NOMO-1 treated with DMSO at 0.1 percent for 48 hours (cell line): ENCODE results near the gene CRYGS.
"Not testable (repeated sequence)": the region's sequence is repeated elsewhere in the genome, so short reads cannot be mapped to it uniquely, and the experiment has no call there.

Experiments used
- DNase-seq: peaks from one replicate; lab custom pipeline; 2025; ENCODE audit not compliant: unreplicated experiment; lab: John Stamatoyannopoulos, UW

Gene CRYGS

GRCh38 chr3:186544281-186544680 lies at the start of gene CRYGS:
TSS of gene CRYGS (minus strand) at chr3:186544380. CDS start at chr3:186544326, 54 bp downstream.
- no peak for DNase-seq

GRCh38 chr3:186593862-186594261 lies 49.7 kb upstream of the CRYGS start:
- DNase-seq, result no peak

GRCh38 chr3:186592682-186593081 lies 48.5 kb upstream of the CRYGS start:
- no peak for DNase-seq

DNA sequence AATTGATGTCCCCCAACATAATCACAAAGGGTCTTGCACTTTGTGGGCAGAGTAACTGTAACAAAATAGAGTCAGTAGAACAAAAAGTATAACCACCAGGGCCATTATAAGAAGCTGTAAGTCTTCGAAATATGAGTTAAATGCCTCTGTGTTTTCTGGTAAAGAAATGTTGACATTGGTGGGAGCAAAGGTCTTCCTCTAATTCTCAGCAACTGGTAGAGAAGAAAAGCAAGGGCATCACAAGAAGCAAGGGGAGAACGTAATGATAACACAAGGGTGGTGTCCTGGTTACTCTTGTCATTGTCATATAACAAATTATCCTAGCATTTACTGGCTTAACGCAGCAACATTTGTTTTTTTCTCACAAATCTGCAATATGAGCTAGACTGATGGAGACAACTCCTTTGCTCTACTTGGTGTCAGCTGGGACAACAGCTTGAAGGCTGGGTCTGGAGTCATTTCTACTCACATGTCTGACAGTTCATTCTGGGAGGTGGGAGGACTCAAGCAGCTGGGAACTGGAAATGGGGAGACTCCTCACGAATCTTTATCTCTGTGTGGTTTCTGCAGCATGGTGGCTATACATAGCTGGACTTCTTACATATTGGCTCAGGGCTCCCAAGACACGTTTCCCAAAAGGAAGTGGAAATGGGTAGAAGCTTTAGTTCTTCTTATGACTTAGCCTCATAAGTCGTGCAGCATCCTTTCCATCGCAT lies 46.6 kb upstream of the CRYGS start:
- DNase-seq, result no peak

GRCh38 chr3:186589856-186590579 lies 45.8 kb upstream of the CRYGS start:
- no peak for DNase-seq

DNA sequence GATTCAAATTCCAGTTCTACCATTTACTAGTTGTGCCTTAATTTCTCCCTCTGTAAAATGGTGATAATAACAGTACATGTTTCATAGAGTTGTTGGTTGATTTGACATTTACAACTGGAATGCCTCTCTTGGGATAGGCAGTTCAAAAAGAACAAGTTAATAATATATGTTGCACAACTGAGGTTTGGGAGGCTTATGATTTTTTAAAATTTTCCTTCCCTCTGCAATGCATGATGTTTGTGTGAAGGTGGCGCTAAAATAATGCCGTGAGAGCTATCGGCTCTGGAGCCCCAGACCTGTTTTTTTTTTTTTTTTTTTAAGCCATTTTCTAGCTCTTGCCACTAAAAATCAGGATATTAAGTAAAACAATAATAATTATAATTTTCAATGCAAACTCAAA lies 44.9 kb upstream of the CRYGS start:
- peak; percentile 17 for DNase-seq

DNA sequence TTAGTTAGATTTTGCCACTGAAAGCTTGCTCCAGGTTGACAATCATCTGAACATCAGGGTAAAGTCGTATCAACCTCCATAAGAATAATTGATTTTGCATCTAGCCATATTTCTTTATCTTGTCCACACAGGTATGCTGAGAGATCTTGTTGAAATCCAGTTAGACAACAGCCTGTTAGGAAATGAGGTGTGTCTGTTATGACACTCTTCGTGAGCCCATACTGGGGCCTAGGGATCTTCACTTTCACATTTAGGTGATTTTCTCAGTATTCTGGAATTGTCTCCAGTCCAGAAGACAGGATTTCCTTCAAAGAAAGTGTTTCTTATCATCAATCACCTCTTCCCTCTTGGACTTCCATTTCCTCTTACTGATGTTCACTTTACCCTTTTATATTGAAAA lies 44.5 kb upstream of the CRYGS start:
- DNase-seq, result no peak

DNA sequence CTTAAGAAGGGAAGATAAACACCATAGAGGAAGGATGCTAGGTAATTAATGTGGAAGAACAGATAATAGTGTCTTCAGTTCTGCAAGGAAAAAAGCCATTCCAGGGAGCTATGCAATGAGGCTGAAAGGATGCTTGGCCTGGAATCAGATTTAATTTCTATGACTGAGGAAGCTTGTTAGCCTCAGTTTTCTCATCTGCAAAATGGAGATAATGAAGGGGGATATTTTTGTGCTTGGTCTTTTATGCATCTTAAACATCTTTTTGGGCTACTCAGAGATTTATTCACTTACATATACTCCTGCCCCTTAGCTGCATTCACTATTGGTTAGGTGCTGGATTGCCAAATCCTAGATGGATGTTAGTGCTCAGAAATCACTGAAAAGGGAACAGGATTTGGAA lies 43.0 kb upstream of the CRYGS start:
- DNase-seq, result no peak

DNA sequence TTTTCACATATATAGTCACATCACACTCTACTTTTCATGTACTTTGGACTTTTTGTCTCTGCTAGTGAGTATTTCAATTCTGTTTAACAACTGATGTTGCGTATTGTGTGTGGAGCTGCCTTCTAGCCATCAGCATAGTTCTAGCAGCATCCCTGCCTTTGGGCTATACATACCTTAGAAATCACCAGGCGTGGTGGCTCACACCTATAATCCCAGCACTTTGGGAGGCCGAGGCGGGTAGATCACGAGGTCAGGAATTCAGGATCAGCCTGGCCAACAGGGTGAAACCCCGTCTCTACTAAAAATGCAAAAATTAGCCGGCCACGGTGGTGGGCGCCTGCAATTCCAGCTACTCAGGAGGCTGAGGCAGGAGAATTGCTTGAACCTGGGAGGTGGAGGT lies 42.1 kb upstream of the CRYGS start:
- not testable (repeated sequence) for DNase-seq

- no peak for DNase-seq
These were observed 39.7 kb upstream of the CRYGS start for GRCh38 chr3:186583831-186584230.

- DNase-seq, result no peak
These were observed 38.4 kb upstream of the CRYGS start for GRCh38 chr3:186582541-186582940.

DNA sequence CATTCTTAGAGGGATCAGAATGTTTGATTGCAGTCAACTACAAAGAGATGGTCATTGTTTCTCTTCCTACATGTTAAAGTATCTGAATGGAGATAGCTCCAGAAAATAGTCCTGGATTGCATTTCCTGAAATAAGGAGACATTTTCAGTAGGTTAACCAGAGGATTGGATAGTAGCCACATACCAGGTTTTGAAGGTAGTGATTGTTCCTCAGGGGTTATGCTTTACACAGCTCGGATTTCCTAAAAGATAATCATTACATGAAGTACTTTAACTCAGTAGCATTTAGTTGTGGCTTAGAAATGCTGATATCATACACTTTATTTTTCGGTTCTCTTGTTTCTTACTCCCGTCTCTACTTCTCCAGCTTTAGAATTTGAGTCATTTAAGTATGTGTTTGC lies 36.6 kb upstream of the CRYGS start:
- DNase-seq, result no peak

DNA sequence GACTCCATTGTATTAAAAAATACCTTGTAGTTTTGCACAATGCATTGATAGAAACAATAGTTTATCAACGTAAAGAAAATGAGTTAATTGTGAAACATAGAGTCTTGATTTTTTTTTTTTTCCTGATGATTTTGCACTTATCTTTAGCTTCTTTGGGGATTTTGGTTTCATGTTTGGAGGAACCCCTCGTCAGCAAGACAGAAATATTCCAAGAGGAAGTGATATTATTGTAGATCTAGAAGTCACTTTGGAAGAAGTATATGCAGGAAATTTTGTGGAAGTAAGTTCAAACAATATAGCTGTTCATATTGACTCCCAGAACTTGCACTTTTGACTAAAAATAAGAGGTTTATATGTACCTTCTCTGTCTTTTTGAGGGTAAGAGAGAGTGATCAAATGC lies 33.3 kb upstream of the CRYGS start:
- no peak for DNase-seq

GRCh38 chr3:186571644-186572013 lies 27.4 kb upstream of the CRYGS start:
- DNase-seq, result peak; percentile 68

DNA sequence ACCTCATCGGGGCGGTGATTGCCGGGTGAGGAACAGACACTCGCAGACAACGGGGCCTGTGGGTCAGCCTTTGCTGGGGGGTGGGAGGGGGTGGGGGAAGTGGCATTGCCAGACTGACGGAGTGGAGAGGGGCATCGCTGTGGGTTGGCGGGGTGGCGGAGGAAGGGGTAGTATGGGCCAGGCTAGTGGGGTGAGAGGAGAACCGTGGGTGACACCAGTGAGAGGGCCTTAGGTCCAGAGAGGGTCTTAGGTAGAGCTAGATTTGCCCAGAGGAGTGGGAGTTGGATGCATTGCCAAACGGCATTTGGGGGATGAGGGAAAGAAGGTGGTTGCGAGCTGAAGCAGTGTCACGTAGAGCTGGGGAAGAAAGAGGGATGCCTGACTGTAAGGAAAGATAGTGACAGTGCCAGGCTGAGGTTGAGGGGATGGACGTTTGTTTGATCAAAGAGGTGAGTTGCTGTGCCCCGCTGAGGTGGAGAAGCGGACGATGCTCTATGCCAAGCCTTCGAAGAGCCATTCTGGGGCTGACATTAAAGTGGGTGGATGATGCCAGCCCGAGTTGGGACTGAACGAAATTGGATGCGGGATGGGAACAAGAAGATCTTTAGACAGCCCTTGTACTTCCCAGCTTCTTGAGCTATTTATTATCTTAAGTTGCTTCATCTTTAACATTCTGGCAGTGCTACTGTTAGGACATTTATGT lies 26.9 kb upstream of the CRYGS start:
- DNase-seq, result no peak

- peak; percentile 100 for DNase-seq
These were observed 26.1 kb upstream of the CRYGS start, which contains the start of gene DNAJB11 for GRCh38 chr3:186570096-186570940. TSS of gene DNAJB11 (plus strand) at chr3:186570720. CDS start at chr3:186570898, 178 bp downstream.

DNA sequence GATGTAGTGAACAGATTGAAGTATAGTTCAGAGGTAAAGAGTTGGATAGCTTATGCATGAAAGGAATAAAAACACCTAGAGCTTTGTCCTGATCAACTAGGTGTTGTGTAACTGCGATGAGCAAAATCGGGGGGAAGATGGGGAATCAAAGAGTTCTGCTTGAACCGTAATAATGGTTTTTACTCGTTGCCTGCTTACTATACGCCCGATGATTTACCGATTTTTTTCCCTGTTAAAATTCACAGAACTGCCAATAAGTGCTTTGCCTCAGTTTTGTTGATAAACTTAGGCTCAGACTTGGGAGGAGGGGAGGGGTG lies 25.6 kb upstream of the CRYGS start:
- DNase-seq, result no peak

DNA sequence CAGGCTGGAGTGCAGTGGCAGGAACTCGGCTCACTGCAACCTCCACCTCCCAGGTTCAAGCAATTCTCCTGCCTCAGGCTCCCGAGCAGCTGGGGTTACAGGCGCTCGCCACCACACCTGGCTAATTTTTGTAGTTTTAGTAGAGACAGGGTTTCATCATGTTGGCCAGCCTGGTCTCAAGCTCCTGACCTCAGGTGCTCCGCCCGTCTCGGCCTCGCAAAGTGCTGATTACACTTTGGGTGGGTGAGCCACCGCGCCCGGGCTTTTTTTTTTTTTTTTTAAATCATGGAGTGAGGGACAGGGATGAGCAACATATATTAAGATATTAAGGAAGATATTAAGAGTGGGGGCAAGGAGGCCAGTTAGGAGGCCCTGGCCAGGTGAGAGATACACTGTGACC lies 25.2 kb upstream of the CRYGS start:
- DNase-seq, result not testable (repeated sequence)

DNA sequence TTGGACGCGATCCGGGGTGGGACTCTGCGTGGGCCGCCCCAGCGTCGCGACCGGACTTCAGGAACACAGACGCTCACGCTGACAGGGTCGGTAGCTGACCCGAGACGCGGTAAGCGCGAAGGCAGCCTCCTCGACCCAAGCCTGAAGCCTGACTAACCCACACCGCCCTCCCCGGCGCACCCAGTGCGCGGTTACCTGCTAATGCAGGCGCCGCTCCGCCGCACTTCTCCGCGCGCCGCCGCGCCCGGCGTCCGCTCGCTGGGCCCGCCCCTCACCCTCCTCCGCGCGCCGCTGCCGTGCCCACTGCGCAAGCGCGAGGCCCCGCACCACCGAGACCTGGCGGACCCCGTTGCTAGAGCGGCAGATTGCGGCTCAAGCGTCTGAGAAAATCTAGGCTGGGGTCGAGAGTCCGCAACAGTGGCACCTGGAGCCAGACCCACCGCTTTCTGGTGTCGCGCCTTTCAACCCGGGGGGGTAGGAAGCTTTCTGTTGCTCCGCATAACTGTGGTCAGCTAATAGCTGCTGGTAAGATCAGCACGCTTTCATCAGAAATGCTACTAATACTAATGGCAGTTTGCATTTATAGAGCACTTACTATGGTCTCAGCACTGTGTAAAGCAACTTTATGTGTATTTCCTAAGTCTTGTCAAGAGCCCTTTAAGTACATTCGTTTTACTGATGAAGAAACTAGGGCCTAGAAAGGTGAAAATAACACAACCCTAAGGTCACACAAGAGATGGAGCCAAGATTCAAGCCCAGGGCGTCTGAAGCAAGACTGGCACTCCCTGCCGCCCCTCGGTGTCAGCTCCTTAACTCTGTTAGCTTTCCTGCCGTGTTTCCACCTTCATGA lies 23.1 kb upstream of the CRYGS start, which contains the start of gene TBCCD1:
TBCCD1 (minus strand) TSS at position 268 of the 850 bp plus-strand sequence. CDS start 3,010 bp downstream, outside the sequence.
- peak; percentile 92 for DNase-seq

DNA sequence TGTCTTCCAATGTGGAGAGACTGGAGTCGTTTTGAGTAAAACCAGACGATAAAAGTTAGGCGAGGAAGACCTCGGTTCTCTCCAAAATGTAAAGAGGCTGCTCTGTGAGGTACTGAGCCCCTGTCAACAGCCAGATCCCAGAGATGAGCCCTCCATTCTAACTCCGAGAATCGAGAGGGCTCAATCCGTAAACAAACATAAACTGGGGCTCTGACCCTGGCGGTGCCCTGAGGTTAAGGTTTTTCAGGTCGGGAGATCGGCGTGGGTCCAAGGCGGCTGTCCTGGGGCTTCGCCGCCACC lies 22.5 kb upstream of the CRYGS start:
- no peak for DNase-seq
